Astrocyte of the hippocampus (primary cell): ENCODE data around the gene SLC29A1.
"Not testable (repeated sequence)": the region's sequence is repeated elsewhere in the genome, so short reads cannot be mapped to it uniquely, and the experiment has no call there.

Source experiments
- DNase-seq: peaks from one replicate; pipeline ENCODE4 v3.0.0; 2011; ENCODE audit warnings: low read depth, low spot score

SLC29A1 gene

DNA sequence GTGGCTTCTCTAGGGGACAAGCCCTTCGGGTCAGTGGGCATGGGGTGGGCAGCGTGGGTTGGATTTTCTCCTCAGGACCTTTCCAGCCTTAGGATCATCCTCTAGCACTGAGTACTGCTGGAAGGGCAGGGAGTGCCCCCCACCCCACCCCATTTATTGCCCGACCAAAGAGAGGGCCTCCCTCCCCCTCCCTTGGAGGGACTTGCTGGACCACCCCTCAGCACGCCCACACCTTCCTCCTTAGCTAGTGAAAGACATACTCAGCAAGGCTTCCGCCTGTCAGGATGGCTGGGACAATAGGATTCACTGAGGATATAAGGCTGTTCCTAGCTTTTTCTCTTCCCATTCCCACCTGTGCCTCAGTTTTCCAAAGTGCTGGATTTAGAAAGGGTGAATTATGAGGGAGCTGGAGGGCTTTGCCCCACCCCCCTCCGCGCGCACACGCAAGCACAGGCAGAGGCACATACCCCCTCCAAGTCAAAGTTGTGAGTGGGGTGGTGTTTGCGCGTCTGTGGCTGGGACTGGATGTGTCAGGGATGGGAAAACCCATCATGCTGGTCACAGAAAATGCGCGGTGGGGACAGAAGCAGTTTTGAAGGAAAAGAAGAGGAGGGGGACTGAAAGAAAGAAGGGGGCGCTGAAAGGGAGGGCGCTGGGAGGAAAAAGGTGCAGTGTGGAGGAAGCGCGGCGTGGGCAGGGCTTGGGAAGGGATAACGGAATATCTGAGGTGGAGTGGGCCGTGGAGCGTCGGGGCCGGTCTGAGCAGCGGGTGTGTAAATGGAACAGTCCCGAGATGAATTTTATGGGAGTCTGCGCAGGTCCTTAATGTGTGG is 693 bp upstream of the SLC29A1 start:
- no peak for DNase-seq

- peak; percentile 28 for DNase-seq
These were observed 902 bp downstream of the SLC29A1 start for GRCh38 chr6:44224029-44224964.

DNA sequence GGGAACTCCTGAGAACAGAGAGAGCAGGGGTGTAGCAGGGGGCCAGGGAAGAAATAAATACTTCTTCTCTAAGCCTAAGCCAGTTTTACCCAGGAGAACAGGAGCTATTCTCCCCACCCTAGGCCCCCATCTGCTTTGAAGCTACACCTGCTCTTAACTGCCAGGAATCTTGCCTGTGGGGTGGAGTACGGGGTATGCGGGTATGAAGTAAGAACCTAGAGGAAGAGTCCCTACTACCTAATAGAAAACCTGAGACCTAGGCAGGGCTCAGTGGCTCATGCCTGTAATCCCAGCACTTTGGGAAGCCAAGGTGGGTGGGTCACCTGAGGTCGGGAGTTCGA is 1.5 kb downstream of the SLC29A1 start:
- no peak for DNase-seq

GRCh38 chr6:44225579-44226325 is 2.4 kb downstream of the SLC29A1 start:
- no peak for DNase-seq

DNA sequence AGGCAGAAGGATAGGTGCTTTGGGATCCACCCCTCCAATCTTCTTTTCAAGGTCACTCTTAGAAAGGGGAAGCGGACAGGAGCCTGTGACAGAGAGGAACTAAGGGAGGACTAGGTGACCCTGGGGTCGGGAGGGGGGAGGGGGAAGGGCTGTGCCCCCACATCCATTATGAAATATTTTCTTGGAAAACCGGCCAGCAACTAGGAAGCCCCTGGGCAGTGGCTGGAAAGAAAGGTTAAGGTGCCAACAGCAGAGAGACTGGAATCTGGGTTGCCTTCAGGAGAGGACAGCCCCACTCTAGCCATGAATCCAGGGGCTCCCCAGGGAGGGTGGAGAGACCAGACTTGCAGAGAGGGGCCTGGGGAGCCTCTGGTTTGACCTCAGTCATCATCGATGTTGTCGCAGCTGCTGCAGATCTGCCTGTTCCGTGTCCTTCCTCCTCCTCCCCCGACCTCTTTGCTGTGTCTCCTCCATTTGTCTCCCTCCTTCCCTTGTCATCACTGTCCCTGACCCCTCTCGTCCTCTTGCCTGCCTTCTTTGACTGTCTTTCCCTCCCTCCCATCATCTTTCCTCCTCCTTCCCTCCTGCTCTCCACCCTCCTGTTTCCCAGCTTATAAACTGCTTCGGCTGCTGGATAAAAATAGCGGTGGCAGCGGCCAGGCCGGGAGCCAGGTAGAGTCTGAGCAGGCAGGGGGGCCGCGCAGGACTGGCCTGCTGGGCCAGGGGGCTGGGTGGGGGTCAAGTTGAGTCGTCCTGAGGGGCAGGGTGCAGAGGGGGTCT is 3.2 kb downstream of the SLC29A1 start:
- no peak for DNase-seq

- no peak for DNase-seq
These were observed 3.9 kb downstream of the SLC29A1 start for GRCh38 chr6:44227148-44227793.

GRCh38 chr6:44228031-44228430 is 4.6 kb downstream of the SLC29A1 start:
- DNase-seq: no peak

- DNase-seq: no peak
These were observed 5.0 kb downstream of the SLC29A1 start for GRCh38 chr6:44228433-44228832.

DNA sequence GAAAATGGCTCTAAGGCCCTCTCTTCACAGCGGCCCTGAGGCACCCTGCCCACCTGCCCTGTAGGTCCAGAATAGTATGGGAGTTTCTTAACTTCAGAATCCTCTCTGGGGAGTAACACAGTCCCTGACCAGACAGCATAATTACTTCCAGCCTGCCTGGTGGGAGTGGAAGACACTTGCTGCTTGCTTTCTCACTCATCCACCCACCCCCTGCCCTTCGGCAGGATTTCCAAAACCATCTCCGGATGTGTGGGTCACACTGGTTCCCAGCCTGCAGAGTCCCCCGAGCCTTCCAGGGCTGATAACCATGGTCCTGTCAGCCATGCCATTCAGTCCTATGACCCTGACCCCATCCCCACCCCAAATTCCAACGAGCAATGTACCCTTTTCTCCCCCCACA is 5.4 kb downstream of the SLC29A1 start:
- no peak for DNase-seq

GRCh38 chr6:44229376-44230033 is 6.1 kb downstream of the SLC29A1 start:
- DNase-seq: no peak

DNA sequence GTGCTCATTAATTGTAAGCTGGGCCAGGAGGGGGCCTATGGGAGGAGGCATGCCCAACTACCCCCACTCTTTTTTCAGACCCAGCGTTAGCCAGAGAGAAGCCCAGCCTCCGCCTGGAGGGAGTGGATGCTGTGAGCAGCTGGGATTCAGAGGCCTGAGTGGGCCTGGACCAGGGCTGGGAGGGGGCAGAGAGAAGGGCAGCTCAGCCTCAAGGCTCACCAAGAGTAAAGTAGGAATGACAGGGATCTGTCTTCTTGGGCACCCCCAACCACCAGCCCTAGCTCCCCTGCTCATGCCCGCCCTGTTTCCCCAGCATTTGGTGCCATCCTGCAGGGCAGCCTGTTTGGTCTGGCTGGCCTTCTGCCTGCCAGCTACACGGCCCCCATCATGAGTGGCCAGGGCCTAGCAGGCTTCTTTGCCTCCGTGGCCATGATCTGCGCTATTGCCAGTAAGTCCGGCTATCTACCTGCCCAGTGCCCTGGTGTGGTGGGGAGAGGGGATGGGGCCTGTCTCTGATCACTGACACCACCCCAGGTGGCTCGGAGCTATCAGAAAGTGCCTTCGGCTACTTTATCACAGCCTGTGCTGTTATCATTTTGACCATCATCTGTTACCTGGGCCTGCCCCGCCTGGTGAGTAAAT is 6.8 kb downstream of the SLC29A1 start:
- no peak for DNase-seq

GRCh38 chr6:44231426-44231825 is 8.0 kb downstream of the SLC29A1 start:
- not testable (repeated sequence) for DNase-seq

DNA sequence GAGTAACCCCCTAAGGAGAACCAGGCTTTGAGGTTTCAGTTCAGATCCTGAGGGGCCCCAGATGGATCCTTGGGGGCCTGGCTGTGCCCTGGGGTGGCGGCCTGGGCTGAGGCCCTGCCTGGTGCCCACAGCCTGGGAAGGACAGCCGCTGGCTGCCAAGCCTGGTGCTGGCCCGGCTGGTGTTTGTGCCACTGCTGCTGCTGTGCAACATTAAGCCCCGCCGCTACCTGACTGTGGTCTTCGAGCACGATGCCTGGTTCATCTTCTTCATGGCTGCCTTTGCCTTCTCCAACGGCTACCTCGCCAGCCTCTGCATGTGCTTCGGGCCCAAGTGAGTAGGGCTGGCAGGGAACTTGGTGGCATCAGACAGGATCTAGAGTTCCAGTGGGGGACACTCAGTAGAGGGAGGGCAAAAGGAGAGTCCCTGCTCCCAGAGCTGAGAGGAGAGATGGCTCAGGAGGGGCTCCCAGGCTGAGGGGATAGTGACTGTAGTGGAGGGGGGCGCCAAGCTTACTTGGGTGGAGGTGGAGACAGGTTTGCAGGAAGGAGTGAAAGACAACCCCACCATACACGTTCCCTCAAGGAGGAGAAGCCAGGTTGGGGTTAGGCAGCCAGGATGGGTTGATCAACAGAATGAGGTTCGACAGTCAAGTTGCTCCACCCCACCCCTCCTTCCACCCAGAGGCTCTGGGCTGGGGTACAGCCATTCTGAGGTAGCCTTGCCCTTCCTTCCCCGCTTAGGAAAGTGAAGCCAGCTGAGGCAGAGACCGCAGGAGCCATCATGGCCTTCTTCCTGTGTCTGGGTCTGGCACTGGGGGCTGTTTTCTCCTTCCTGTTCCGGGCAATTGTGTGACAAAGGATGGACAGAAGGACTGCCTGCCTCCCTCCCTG is 9.5 kb downstream of the SLC29A1 start:
- DNase-seq: no peak

GRCh38 chr6:44233567-44234100 is 10.2 kb downstream of the SLC29A1 start:
- no peak for DNase-seq

GRCh38 chr6:44234101-44235025 is 11.0 kb downstream of the SLC29A1 start:
- peak; percentile 93 for DNase-seq

DNA sequence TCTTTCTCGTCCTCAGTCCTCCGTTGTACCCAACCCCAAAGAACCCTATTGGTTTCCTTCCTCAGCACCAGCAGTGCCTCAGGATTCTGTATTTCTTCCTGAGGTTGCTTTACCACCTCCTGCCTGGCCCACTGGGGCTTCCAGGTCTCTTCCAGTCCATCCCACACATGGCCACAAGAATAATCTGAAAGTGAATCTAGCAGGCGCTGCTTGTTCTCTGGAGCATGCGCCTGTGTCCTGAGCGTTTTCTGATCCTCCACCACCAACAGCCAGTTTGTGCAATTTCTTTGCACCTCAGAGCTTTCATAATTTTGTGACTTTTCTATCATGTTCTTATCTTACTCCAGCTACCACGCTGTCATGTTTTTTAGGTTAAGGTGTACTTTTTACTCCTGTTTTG is 11.9 kb downstream of the SLC29A1 start:
- no peak for DNase-seq

DNA sequence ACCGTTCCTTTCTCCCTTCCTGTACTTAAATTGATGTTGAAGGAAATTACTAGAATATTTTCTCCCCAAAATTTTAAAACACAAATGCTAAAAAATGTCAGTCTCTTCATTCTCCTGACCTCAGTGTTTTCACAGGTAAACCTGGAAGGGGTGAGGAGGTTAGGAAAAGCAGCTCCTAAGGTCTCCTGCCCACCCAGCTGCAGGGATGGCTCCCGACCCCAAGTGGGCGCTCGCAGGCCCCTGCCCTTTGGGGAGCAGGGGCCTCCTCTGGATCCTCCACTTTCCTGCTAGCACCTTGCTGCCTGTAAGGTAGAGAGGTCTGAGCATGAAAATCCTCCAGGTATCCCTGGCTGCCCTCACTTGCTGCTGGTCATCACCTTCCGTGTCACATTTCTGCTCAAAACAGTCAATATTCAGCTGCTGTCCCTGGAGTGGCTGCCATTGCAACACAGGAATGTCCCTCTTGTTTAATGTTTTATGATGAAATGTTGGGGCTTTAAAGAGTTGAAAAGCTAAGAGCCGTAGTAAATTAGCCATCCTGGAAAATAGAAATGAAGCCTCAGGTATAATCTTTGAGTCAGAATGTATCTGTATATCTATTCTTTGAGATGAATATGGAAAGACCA is 12.6 kb downstream of the SLC29A1 start:
- no peak for DNase-seq
